G401 (cell line): ENCODE measurements around the gene CDH18. TPM values are rescaled to one million over a fixed set of nuclear protein-coding genes. Genes with fewer than 3 reads are reported as not detected.
A peak's percentile ranks its signal among the peaks of the same experiment; 100 is the strongest.

Experiments used
- DNase-seq: peaks from one replicate; pipeline ENCODE4 v3.0.0-alpha.2; 2015; ENCODE audit warnings: low spot score
- in situ Hi-C: cut with HindIII; loops from 2 replicates; pipeline ENCODE4 v1.10.0; 2016; ENCODE audit warnings: low sequenced_read_pairs, mixed read lengths
- total RNA-seq: library from RNA; depleted of rRNA; stranded (reverse); fragments of >200 nt; shearing (Covaris generic); gene quantifications from 2 replicates; pipeline ENCODE4 v1.2.3, GENCODE V29; 2014

Gene CDH18
- total RNA-seq, 1 experiment from 2014 or later: not detected

- in situ Hi-C loops: no loop called here
- peak; percentile 69 for DNase-seq
These were observed 441.5 kb downstream of the CDH18 start for GRCh38 chr5:19546521-19546920.

GRCh38 chr5:19538607-19539006 is 449.4 kb downstream of the CDH18 start:
- in situ Hi-C loops: no loop called here
- no peak for DNase-seq

- in situ Hi-C loops: no loop called here
- no peak for DNase-seq
These were observed 451.6 kb downstream of the CDH18 start for GRCh38 chr5:19536387-19536786.

GRCh38 chr5:19534751-19535150 is 453.2 kb downstream of the CDH18 start:
- in situ Hi-C loops: no loop called here
- peak; percentile 46 for DNase-seq

GRCh38 chr5:19532936-19533335 is 455.1 kb downstream of the CDH18 start:
- in situ Hi-C loops: no loop called here
- DNase-seq: no peak

- in situ Hi-C loops: no loop called here
- DNase-seq: no peak
These were observed 456.5 kb downstream of the CDH18 start for GRCh38 chr5:19531374-19531952.

GRCh38 chr5:19519448-19519847 is 468.6 kb downstream of the CDH18 start:
- in situ Hi-C loops: no loop called here

GRCh38 chr5:19498852-19499251 is 489.1 kb downstream of the CDH18 start:
- in situ Hi-C loops: no loop called here
- peak; percentile 47 for DNase-seq

More at GRCh38 chr5:19519448-19519847, 468.6 kb downstream of the CDH18 start:
- DNase-seq: no peak

GRCh38 chr5:19497229-19497815 is 490.7 kb downstream of the CDH18 start:
- DNase-seq: peak; percentile 72

GRCh38 chr5:19496056-19496455 is 491.9 kb downstream of the CDH18 start:
- no peak for DNase-seq
- in situ Hi-C loops: no loop called here

More at GRCh38 chr5:19497229-19497815, 490.7 kb downstream of the CDH18 start:
- in situ Hi-C loops: no loop called here

GRCh38 chr5:19492861-19493260 is 495.1 kb downstream of the CDH18 start:
- in situ Hi-C loops: no loop called here
- DNase-seq: no peak

- in situ Hi-C loops: no loop called here
- DNase-seq: peak; percentile 97
These were observed 499.2 kb downstream of the CDH18 start for GRCh38 chr5:19488786-19489185.

- in situ Hi-C loops: no loop called here
- DNase-seq: no peak
These were observed 500.5 kb downstream of the CDH18 start for GRCh38 chr5:19487480-19487879.

- DNase-seq: no peak
- in situ Hi-C loops: no loop called here
These were observed 508.4 kb downstream of the CDH18 start for GRCh38 chr5:19479562-19479961.

- in situ Hi-C loops: no loop called here
- no peak for DNase-seq
These were observed 526.0 kb downstream of the CDH18 start for GRCh38 chr5:19462019-19462418.

- in situ Hi-C loops: no loop called here
- no peak for DNase-seq
These were observed 563.5 kb downstream of the CDH18 start for GRCh38 chr5:19424506-19424905.
